Activated CD4-positive, alpha-beta memory T cell treated with anti-CD3 and anti-CD28 coated beads for 36 hours (primary cell): ENCODE results near the gene PTPRN2. TPM values are rescaled to one million over a fixed set of nuclear protein-coding genes. Genes with fewer than 3 reads are reported as not detected.

ENCODE experiments used
- CTCF ChIA-PET: fragments of 350-600 bp; sonication (Branson Sonifier 250); formaldehyde crosslinking; loops from one replicate; lab custom pipeline; 2021; ENCODE audit warnings: antibody characterized with exemption, inconsistent platforms; lab: Charles Lee
- POLR2A ChIA-PET: fragments of 350-600 bp; sonication (Branson Sonifier 250); formaldehyde crosslinking; loops from one replicate; lab custom pipeline; 2021; ENCODE audit warnings: antibody characterized with exemption; lab: Charles Lee
- DNase-seq: peaks from one replicate; pipeline ENCODE4 v3.0.0-alpha.2; 2020
- H3K27ac Mint-ChIP-seq: one replicate; pipeline ENCODE4 v1.8.0; 2021; ENCODE audit warnings: mixed read lengths
- H3K27me3 Mint-ChIP-seq: one replicate; pipeline ENCODE4 v1.8.0; 2021; ENCODE audit warnings: mixed read lengths
- H3K36me3 Mint-ChIP-seq: one replicate; pipeline ENCODE4 v1.8.0; 2021; ENCODE audit warnings: mixed read lengths
- H3K4me1 Mint-ChIP-seq: one replicate; pipeline ENCODE4 v1.8.0; 2021; ENCODE audit warnings: low read depth, mixed read lengths
- H3K4me3 Mint-ChIP-seq: one replicate; pipeline ENCODE4 v1.8.0; 2021; ENCODE audit warnings: mild to moderate bottlenecking, mixed read lengths
- H3K9me3 Mint-ChIP-seq: one replicate; pipeline ENCODE4 v1.8.0; 2021; ENCODE audit warnings: mixed read lengths
- intact Hi-C: fragments of 100-400 bp; cut with micrococcal nuclease; formaldehyde crosslinking; loops from one replicate; pipeline ENCODE4 v1.15.1; 2023
- total RNA-seq, 2 experiments: library from RNA; stranded (reverse); gene quantifications; one replicate each; pipeline ENCODE4 v1.2.3, GENCODE V29; 2021

The PTPRN2 gene
- total RNA-seq, 2 experiments from 2014 or later, result 0.51 to 0.64 TPM

DNA sequence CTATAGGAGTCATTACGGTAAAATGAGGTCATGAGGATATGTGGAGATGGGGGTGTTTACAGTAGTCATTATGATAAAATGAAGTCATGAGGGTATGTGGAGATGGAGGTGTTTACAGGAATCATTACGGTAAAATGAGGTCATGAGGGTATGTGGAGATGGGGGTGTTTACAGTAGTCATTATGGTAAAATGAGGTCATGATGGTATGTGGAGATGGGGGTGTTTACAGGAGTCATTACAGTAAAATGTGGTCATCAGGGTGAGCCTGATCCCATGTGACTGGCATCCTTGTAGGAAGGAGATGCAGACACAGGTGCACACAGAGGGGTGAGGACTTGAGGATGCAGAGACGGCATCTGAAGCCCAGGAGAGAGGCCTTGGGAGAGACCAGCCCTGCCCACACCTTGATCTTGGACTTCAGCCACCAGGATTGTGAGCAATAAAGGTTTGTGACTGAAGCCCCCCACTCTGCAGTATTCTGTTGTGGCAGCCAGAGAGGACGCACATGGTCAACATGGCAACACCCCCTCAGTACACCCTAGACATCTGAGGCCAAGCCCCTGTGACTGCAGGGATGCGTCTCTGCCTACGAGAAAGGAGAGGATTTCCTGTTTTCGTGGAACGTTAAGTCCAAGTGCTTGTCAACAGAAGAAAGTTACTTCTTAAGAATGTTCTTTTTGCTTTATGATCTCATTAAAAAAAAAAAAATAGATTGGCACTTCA lies 706.4 kb downstream of the PTPRN2 start:
- no peaks in the 10 kb centered on the region for H3K27me3 Mint-ChIP-seq
- DNase-seq, result peak; percentile 24
- CTCF ChIA-PET, result no interaction called here

DNA sequence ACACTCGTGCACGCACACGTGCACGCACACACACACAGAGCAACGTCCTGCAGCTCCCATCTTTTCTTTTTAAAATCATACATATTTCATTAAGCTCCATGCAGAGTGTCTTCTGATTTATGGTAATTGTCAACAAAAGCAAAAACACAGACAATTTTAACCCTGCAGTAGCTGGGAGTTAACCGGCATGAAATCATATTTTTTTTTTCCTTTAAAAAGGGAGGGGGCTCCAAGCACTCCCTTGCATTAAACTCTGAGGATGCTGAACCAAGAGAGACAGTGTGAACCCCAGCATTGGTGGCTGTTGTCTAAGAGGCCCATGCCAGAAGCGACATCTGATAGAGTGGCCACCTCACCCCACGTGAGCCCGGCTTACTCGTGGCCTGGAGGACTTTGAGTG lies 708.2 kb downstream of the PTPRN2 start:
- ChIA-PET POLR2A (no interaction called here), CTCF (no interaction called here)
- H3K4me3 Mint-ChIP-seq, result no peak overlapping the region
- peaks cover 11% of the 10 kb centered on the region for H3K9me3 Mint-ChIP-seq
- H3K27me3 Mint-ChIP-seq, result no peaks in the 10 kb centered on the region
- peaks cover 7% of the 10 kb centered on the region for H3K36me3 Mint-ChIP-seq
- intact Hi-C loops, result loop anchor here (5.0 kb wide), 1 partner anchor 52 kb away; no protein-coding TSS in a partner anchor
- H3K4me1 Mint-ChIP-seq, result peaks cover 18% of the 10 kb centered on the region
- no peak for DNase-seq
- H3K27ac Mint-ChIP-seq, result no peak overlapping the region

More for the DNA sequence above, 706.4 kb downstream of the PTPRN2 start:
- POLR2A ChIA-PET, result no interaction called here
- intact Hi-C loops, result loop anchor here (2.0 kb wide), 1 partner anchor 30 kb away; no protein-coding TSS in a partner anchor
- Mint-ChIP-seq H3K4me3 (no peak overlapping the region), H3K36me3 (peaks cover 7% of the 10 kb centered on the region), H3K9me3 (peaks cover 11% of the 10 kb centered on the region), H3K27ac (peak overlapping the region; percentile 2), H3K4me1 (peaks cover 8% of the 10 kb centered on the region)

DNA sequence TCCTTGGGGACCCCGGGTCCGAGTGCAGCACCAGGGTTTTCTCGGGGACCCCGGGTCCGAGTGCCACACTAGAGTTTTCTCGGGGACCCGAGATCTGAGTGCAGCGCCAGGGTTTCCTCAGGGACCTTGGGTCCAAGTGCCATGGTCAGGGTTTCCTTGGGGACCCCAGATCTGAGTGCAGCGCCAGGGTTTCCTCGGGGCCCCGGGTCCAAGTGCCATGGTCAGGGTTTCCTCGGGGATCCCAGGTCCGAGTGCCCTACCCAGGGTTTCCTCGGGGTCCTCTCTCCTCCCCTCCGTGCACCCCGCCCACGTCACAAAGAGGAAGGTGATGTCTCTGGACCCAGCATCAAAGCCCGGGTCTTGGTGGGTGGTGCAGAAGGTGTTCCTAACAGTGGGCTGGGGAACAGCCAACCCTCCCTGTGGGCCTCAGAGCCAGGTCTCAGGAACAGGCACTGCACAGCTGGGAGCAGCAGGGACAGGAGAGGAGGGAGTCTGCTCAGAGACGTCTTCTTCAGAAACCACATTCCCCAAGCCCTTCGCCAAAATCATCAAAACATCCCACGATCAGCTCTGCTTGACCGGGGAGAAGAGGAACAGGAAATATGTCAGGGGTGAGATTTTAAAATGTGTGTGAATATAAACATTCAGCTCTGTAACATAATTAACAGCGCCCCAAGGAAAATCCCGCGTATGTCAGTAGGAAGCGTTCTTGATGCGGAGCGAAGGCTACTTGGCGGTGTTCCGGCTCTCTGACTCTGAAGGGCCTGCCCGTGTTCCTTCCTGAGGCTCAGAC lies 710.1 kb downstream of the PTPRN2 start:
- peaks cover 7% of the 10 kb centered on the region for H3K36me3 Mint-ChIP-seq

DNA sequence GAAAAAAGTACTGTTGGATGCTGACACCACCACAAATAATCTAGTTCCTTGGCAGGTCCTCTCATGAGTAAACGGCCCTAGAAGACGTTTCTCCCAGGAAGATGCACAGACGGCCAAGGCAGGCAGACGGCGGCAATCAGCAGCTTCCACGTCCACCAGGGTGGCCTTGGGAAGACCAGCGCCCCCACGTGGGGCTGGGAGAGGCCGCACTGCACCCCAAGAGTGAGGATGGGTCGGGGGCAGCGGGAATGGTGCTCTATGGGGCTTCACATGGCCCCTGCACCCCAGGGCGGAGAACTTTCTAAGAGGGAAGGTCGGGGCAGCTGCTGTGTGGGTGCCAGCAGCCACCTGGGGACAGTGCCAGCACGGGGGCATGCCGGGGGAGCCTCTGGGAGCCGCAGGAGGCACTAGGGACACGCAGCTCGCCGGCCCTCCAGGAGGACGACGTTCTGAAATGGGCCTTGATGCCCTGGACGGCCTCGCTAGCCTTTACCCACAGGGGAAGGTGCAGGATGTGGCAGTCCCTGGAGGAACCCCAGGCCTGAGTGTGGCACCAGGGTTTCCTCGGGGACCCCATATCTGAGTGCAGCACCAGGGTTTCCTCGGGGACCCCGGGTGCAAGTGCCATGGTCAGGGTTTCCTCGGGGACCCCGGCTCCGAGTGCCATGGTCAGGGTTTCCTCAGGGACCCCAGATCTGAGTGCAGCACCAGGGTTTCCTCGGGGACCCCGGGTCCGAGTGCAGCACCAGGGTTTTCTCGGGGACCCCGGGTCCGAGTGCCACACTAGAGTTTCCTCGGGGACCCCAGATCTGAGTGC lies 710.9 kb downstream of the PTPRN2 start:
- CTCF ChIA-PET, result no interaction called here
- Mint-ChIP-seq H3K4me3 (no peak overlapping the region), H3K4me1 (peaks cover 22% of the 10 kb centered on the region), H3K36me3 (peaks cover 7% of the 10 kb centered on the region), H3K27me3 (no peaks in the 10 kb centered on the region), H3K27ac (no peak overlapping the region), H3K9me3 (peaks cover 11% of the 10 kb centered on the region)
- intact Hi-C loops, result loop anchor here (5.0 kb wide), 1 partner anchor 49 kb away; no protein-coding TSS in a partner anchor
- no peak for DNase-seq
- POLR2A ChIA-PET, result no interaction called here

More for the DNA sequence above, 710.1 kb downstream of the PTPRN2 start:
- CTCF ChIA-PET, result no interaction called here
- no peak for DNase-seq
- Mint-ChIP-seq H3K4me3 (no peak overlapping the region), H3K9me3 (peaks cover 11% of the 10 kb centered on the region), H3K4me1 (peaks cover 18% of the 10 kb centered on the region), H3K27ac (no peak overlapping the region), H3K27me3 (no peaks in the 10 kb centered on the region)
- POLR2A ChIA-PET, result no interaction called here
- intact Hi-C loops, result loop anchor here (5.0 kb wide), 1 partner anchor 50 kb away; no protein-coding TSS in a partner anchor

DNA sequence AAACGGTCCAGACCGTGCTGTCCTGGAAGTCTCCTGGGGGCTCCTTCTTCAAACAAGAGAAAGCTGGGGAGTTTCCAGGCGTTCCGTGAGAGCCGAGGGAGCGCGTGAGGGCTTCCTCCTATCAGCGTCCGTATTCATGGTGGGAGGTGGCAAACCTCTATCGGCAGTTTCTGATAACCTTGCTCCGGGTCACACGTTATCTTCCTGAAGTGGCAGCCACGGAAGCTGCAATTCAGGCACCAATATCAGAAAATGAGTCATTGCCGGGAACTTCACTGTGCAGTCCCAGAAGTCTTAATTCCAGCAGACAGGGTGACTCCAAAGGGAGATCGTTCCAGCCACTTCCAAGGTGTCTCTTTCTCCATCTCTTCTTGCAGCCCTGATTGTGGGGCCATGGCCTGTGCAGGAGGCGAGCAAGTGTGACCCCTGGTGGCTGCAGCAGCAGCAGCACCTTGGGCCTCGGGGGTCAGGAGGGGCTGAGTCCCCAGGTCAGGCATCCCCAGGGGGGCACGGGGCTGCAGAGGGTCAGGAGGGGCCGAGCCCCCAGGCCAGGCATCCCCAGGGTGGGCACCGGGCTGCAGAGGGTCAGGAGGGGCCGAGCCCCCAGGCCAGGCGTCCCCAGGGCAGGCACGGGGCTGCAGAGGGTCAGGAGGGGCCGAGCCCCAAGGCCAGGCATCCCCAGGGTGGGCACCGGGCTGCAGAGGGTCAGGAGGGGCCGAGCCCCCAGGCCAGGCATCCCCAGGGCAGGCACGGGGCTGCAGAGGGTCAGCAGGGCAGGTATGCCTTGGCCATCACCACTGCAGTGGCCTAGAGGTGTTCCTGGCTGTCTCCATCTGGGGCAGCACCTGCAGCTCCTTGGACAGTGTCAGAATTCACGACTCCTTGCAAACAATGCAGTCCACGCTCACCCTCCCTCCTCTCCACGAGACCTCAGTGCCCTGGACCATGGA lies 712.1 kb downstream of the PTPRN2 start:
- Mint-ChIP-seq H3K4me1 (peaks cover 17% of the 10 kb centered on the region), H3K9me3 (peaks cover 4% of the 10 kb centered on the region), H3K27ac (peak overlapping the region; percentile 18), H3K27me3 (no peaks in the 10 kb centered on the region), H3K36me3 (no peaks in the 10 kb centered on the region), H3K4me3 (peak overlapping the region; percentile 69)
- ChIA-PET CTCF (interaction anchor here (0.9 to 1.0 kb wide), 2 partner anchors 24 to 443 kb away, joined by 3 to 4 read pairs; no protein-coding TSS in a partner anchor), POLR2A (interaction anchor here (0.6 kb wide), 1 partner anchor 688 kb away, joined by 5 read pairs; no protein-coding TSS in a partner anchor)
- DNase-seq, result peak; percentile 67
- intact Hi-C loops, result loop anchor here (2.0 to 5.0 kb wide), 2 partner anchors 48 to 443 kb away; no protein-coding TSS in a partner anchor

DNA sequence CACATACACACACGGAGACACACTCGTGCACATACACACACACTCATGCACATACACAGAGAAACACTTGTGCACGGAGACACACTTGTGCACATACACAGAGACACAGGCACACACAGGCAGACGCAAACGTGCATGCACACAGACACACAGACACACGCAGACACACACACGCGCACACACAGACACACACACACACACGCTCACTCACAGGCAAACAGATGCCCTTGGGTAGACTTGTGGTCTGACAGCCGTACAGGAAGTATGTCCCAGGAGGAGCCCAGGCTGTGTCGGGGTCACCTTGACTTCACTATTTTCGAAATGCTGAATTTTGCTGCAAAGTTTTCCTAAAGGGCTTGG lies 712.8 kb downstream of the PTPRN2 start:
- Mint-ChIP-seq H3K4me3 (peak overlapping the region; percentile 69), H3K36me3 (no peaks in the 10 kb centered on the region), H3K4me1 (peaks cover 17% of the 10 kb centered on the region), H3K27me3 (no peaks in the 10 kb centered on the region), H3K9me3 (no peaks in the 10 kb centered on the region), H3K27ac (no peak overlapping the region)
- intact Hi-C loops, result loop anchor here (2.0 to 5.0 kb wide), 2 partner anchors 48 to 442 kb away; no protein-coding TSS in a partner anchor
- DNase-seq, result no peak
- ChIA-PET POLR2A (interaction anchor here (0.6 kb wide), 1 partner anchor 687 kb away, joined by 5 read pairs; no protein-coding TSS in a partner anchor), CTCF (interaction anchor here (0.9 to 1.0 kb wide), 2 partner anchors 23 to 442 kb away, joined by 3 to 4 read pairs; no protein-coding TSS in a partner anchor)

DNA sequence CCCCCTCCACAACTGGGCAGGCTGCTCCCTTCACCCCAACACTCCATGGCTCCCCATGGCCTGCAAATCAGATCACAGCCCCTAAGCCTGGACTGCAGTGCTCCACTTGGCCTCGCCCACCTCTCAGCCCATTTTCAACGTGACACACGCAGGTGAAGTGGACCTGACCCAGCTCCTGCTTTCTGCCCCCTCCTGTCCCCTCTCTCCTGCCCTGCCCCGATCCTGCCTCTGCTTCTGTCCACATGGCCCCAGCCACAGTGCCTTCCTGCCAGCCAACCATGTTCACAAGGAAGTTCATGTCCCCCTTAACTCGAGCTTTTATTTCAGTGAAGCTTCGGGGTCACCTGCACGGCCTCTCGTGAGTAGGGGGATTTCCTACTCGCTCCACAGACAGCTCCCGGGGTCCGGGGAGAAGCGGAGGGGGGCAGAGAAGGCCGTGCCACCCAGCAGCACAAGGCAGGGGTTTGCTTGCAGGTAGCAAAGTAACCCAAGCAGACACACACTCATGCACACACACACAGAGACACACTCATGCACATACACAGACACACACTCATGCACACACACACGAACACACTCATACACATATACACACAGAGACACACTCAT lies 713.3 kb downstream of the PTPRN2 start:
- peak overlapping the region; percentile 69 for H3K4me3 Mint-ChIP-seq
- DNase-seq, result no peak
- no peak overlapping the region for H3K27ac Mint-ChIP-seq
- ChIA-PET CTCF (no interaction called here), POLR2A (interaction anchor here (0.6 kb wide), 1 partner anchor 687 kb away, joined by 5 read pairs; no protein-coding TSS in a partner anchor)
- no peaks in the 10 kb centered on the region for H3K27me3 Mint-ChIP-seq
- no peaks in the 10 kb centered on the region for H3K9me3 Mint-ChIP-seq
- H3K4me1 Mint-ChIP-seq, result peaks cover 17% of the 10 kb centered on the region
- intact Hi-C loops, result loop anchor here (2.0 kb wide), 1 partner anchor 442 kb away; no protein-coding TSS in a partner anchor
- H3K36me3 Mint-ChIP-seq, result no peaks in the 10 kb centered on the region

DNA sequence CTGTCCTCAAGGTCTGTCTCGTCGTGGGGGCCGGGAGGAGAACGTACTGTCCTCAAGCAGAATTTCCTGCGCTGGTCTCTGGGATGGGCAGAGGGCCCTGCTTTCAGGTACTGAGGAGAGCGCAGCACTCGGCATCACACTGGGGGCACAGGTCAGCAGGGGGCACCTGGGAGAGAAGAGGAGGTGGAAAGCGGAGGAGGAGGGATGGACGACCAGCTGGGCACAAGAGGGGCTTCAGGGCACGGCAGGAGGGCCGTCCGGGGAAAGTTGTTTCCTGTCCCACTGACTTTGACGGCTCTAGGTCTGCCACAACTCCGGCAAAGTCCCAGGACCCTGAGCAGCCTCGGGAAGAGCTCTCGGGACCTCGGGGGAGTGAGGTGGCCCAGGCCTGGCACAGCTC lies 714.0 kb downstream of the PTPRN2 start:
- intact Hi-C loops, result loop anchor here (2.0 kb wide), 1 partner anchor 441 kb away; no protein-coding TSS in a partner anchor
- ChIA-PET POLR2A (no interaction called here), CTCF (no interaction called here)
- Mint-ChIP-seq H3K27ac (no peak overlapping the region), H3K27me3 (no peaks in the 10 kb centered on the region), H3K4me1 (peaks cover 17% of the 10 kb centered on the region), H3K36me3 (no peaks in the 10 kb centered on the region), H3K9me3 (no peaks in the 10 kb centered on the region), H3K4me3 (no peak overlapping the region)
- no peak for DNase-seq

DNA sequence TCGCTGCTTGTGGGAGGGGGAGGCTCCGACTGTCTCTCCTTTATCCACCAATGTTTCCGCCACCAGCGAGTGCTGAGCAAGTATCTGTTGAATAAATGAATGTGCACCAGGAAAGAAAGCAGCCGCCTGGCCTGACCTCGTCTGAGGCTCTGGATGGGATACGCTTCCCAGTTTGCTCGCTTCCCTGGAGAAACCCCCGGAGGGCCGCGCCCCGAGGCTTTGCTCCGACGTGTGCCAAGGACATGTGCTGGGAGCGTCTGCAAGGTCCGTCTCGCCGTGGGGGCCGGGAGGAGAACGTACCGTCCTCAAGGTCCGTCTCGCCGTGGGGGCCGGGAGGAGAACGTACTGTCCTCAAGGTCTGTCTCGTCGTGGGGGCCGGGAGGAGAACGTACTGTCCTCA lies 714.4 kb downstream of the PTPRN2 start:
- DNase-seq, result no peak
- POLR2A ChIA-PET, result no interaction called here
- peaks cover 17% of the 10 kb centered on the region for H3K4me1 Mint-ChIP-seq
- H3K27ac Mint-ChIP-seq, result no peak overlapping the region
- H3K36me3 Mint-ChIP-seq, result no peaks in the 10 kb centered on the region
- intact Hi-C loops, result no loop called here
- H3K27me3 Mint-ChIP-seq, result no peaks in the 10 kb centered on the region
- H3K4me3 Mint-ChIP-seq, result no peak overlapping the region
- CTCF ChIA-PET, result no interaction called here
- no peaks in the 10 kb centered on the region for H3K9me3 Mint-ChIP-seq

DNA sequence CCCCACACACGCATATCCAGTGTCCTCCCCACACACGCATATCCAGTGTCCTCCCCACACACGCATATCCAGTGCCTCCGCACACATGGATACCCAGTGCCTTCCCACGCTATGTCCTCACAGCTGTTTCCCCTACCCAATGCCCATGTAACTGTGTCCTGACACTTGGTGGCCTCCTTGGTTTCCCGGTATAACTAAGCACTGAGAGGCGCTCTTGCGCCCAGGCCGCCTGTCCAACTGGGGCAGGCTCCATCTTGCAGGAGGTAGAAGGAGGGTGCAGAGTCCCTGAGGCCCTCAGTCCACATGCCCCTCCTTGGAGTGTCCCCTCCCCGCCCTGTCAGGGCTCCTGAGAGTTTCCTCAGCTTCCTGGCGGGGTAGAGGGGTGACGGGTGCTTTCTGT lies 715.2 kb downstream of the PTPRN2 start:
- H3K36me3 Mint-ChIP-seq, result no peaks in the 10 kb centered on the region
- ChIA-PET CTCF (no interaction called here), POLR2A (no interaction called here)
- no peak overlapping the region for H3K4me3 Mint-ChIP-seq
- no peak overlapping the region for H3K27ac Mint-ChIP-seq
- intact Hi-C loops, result no loop called here
- no peaks in the 10 kb centered on the region for H3K27me3 Mint-ChIP-seq
- no peaks in the 10 kb centered on the region for H3K9me3 Mint-ChIP-seq
- DNase-seq, result no peak
- H3K4me1 Mint-ChIP-seq, result peaks cover 17% of the 10 kb centered on the region
